Stimulated activated naive CD4-positive, alpha-beta T cell treated with Interleukin-2 at 50 U/mL for 16 hours (primary cell): ENCODE data around the gene LTBP2.

Experiments used
- DNase-seq: peaks from one replicate; lab custom pipeline; 2025; lab: John Stamatoyannopoulos, UW

LTBP2 gene

DNA sequence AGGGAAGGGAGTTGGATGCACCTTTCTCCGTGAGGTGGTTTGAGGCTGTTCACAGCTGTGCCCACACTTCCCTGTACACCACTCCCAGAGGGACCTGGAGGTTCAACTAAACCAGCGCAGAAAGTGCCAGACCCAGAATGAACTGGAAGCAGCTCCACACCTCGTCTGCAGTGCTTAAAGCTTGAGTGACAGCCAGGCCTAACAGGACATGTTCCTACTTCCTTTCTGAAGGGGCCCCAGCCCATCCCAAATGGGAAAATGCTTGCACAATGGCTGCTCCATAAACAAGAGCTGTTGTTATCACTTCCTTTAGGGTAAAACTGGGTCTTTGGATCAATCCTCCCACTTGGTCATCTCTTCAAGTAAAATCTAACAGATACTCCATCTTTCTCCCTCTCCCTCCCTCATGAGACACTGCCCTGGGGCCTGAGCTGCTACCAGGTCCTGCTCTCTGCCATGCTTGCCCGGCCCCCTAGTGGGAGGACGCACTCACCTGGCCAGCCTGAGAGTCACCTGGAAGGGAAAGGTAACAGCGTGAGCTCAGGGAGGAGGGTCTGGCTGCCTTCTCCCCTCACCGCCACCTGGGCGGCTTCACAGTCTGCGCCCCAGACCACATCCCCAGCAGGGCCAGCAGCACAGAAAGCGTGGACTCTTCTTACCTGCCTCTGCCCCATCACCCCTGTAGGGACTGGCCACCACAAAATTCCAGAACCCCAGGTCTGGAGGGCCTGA is 85.0 kb downstream of the LTBP2 start:
- no peak for DNase-seq

GRCh38 chr14:74525361-74525851 is 86.6 kb downstream of the LTBP2 start:
- DNase-seq = no peak

GRCh38 chr14:74524812-74525135 is 87.3 kb downstream of the LTBP2 start:
- DNase-seq = no peak

- DNase-seq = no peak
Measured at GRCh38 chr14:74524076-74524811, 87.8 kb downstream of the LTBP2 start.

DNA sequence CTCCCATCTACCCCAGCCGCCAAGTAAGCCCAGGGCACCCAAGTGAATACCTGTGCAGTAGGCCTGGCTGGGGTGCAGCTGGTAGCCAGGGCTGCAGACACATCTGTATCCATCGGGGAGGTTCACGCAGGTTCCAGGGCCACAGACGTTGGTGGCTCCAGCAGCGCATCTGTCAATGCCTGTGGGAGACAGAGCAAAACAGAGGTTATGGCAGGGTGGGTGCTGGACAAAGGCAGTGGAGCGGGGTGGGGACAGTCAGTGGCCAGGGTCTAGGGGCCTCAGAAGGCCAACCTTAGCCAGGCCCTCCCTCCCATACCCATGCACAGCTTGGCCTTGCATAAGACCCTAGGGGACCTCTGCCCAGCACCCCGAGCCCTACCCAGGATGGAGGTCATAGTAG is 89.3 kb downstream of the LTBP2 start:
- DNase-seq = no peak

DNA sequence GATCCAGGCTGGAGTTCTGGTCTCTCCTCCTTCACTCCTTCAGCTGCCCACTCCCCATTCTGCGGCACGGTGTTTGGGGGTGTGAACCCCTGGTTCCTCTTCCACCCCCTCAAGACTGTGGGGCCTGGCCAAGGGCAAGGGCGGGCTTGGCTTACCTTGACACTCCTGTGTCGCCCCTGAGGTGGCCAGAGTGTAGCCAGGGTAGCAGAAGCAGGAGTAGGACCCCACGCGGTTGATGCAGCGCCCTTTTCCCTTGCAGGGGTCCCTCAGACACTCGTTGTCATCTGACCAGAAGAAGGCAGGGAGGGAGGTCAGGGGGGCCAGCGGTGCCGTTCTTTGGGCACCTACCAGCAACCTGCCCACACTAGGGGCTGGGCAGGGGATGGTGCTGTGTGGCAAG is 90.3 kb downstream of the LTBP2 start:
- no peak for DNase-seq

DNA sequence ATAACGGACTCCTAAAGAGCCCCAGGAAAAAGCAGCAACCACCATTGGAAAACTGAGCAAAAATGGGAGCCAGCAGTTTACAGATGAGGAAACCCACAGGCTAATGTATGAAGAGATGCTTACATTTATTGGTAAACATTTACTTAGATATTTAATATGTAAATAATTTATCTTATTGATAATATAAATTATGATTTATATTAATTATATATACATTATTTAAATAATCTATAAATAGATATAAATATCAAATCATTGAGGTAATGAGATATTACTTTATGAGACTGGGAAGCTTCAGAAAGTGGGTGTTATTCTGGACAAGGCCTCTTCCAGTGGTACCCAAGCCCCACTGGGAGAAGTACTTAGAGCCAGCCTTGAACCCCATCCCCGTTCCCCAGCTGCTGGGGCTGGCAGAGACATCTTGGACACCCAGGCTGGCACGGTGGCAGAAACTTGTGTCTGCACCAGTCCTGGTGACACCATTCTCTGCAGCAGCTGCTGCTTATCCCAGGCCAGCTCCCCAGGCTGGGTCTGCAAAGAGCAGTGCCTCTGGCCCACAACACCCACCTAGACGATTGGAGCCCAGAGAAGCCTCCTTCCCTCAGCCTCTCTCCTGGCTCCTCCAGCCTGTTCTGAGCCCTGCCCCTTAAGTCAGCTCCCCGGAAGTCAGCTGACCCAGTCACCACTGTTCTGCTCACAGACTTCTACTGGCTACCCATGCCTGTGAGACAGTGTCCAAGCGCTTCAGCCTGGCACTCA is 92.5 kb downstream of the LTBP2 start:
- DNase-seq = no peak

DNA sequence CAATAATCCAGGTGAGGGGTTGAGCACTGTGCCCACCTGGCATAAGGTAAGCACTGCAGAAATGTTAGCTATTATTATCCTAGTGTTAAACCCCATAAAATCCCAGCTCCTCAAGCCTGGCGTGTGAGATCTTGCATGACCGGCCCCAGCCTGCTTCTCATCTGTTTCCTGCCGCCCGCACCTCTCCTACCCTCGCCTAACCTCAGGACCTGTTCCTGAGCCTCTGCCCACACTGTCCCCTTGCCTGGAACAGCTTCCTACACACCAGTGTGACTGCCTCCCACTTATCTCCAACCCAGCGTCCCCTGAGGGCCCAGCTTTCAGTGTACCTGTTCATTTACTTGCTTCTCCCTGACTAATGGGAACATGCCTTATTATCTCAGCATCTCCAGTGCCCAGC is 93.8 kb downstream of the LTBP2 start:
- no peak for DNase-seq

DNA sequence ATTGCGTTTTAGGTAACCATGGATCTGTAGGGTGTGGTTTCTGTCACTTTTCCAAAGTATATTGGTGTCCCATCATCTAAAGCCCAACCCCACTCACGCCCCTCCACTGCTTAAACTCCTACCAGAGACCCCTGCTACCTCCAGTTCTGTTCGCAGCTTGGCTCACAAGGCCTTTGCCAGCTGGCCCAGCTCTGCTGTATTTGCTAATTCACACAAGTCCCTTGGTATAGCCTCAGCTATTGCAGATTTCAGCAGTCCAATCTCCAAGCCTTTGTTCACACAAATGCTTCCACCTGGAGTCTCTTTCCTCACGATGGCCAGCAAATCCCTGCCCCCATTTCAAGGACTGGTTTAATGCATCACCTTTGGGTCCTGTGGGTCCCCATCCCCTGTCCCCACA is 94.3 kb downstream of the LTBP2 start:
- no peak for DNase-seq

DNA sequence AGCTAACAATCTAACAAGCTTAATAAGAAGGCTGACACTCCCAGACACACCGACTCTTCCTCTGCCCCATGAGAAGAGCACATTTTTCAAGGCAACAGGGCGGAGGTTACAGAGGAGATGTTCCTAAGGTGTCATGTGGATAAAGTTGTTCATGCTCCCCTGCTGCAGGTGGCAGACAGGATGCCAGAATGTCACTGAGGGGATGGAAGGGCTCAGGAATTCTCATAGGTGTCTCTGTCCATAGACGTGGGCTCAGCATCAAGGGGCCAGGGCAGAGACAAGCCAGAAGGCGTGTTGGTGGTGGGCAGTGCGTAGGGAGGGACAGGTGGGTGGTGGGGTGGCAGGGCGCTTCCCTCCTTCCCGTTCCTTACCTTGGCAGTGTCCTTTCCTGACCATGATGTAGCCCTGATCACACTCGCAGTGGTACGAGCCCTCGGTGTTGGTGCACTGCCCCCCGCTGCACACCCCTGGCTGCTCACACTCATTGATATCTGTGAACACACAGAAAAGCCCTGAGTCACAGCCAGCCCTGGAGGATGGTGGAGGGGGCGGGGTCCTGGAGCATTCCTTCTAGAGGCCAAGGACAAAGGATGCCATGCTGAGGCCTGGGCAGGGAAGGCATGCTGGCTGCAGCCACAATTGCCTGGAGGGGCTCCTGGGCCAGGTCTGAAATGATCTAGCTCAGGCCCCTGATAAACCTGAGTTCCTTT is 95.4 kb downstream of the LTBP2 start:
- DNase-seq = no peak

GRCh38 chr14:74515891-74516412 is 96.1 kb downstream of the LTBP2 start:
- no peak for DNase-seq

DNA sequence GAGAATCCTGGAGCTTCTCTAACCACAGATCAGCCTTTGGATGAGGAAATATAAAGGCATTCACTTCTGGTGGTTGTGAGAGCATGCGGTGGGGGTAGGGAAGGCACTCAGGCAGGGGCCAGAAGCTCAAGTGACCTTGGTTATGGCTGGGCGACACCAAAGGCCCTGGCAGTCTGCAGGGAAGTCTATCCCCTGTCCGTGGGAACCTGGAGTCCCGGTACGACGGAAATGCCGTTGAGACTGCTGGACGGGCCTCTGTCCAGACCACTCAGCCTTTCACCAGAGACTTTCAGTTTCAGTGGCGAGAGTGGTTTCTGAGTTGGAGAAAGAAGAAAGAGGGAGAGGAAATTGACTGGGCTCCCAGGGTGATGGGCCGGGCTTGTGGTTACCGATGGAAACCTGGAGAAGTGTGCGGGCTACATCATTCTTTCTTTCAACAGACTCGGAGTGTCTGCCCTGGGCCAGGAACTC is 97.5 kb downstream of the LTBP2 start:
- no peak for DNase-seq

DNA sequence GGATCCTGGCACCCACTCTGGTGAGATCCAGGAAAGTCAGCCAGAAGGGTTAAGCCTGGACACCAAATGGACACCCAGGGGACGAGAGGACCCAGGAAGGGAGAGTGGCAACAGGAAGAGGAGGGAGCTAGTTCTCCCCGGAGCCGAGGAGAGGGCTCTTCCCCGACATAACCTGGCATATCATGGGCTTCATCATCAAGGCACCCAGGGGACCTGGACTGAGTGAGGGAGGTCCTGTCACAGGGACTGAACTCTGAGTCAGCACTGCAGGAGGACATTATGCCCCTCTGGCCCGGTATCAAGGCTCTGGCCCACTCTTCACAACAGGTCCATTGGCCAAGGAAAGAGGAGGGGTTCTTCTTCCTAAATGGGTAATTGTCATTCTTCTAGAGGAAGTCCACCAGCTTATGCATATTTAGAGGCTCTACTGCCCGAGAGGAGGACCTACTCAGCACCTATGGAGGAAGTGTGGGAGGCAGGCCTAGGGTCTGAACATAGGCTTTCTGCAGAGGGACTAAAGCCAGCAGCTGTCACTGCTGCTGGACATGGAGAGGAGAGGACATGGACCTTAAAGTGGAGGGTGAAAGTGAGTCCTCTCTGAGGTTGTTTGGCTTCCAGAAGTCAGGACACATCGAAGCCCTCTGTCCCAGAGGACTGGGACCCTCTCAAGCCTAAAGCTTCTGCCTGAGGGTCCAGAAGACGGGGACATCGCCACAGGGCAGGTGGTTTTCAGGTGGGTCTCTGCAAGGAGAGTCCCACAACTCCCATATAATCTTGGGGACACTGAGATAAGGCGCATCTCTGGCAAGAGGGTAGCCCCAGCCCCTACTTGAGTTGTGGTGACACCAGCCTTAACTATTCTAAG is 99.8 kb downstream of the LTBP2 start:
- no peak for DNase-seq

DNA sequence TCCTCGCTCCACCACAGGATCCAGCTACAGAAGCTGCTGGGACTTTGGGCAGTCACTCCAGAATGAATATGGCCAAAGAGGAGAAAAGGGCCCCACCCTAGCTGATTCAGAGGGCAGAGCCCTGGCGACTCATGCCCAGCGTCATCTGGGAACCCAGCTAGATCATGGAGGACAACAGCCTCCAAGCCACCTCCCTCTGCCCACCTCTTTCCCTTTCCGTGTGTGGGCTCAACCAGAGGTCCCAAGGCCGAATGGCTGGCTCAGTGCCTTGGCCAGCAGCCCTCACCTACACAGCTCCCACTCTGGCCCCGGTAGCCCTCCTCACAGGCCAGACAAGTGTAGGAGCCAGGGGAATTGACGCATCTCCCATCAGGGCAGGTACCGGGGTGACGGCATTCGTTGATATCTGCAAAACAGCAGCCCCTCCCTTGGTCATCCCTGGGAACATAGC is 101.1 kb downstream of the LTBP2 start:
- DNase-seq = no peak

- no peak for DNase-seq
Measured at GRCh38 chr14:74510223-74510931, 101.7 kb downstream of the LTBP2 start.

DNA sequence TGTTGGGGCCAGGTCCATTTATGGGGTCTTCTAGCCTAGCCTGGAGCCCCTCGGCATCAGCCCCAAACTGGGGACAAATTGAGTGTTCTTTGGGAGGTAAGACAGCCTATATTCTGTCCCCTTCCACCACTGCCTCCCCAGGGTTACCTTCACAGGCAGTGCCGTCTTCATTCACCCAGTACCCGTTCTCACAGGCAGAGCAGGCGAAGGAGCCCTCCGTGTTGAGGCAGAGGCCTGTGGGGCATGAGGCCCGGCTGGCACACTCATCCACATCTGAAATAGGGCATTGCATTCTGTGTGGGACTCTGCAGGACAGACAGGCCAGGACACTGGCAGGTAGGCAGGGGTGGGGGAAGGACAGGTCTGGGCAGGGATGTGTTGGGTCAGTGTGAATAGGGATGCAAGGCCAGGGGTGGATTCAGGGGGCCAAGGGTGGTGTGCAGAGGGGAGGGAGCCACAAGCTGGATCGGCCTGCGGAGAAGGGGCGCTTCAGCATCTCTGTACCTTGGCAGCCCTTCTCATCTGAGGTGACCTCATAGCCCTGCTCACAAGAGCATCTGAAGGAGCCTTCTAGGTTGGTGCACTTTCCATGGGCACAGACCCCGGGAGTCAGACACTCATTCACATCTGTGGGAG is 102.3 kb downstream of the LTBP2 start:
- DNase-seq = no peak

DNA sequence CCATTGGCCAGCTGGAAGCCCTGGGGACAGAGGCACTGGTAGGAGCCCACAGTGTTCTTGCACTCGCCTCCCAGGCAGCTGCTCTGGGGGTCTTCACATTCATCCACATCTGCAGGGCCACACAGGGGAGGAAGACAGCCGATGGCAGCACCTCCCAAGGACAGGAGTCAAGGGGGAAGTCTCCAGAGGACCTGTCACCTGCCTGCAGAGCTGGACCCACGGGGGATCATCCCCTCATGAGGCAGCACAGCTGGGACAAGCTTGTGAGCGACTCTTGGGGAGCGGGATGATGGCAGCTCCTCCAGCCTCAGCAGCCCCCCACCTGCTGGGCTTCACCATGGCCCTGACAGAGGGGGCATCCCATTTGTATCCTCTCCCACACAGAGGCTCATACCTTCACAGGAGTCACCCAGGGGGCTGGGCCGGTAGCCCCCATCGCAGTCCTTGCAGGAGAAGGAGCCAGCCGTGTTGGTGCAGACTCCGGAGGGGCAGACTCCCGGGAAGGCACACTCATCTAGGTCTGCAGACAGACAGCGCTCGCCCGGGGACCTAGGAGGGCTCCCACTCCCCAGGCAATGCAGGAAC is 103.1 kb downstream of the LTBP2 start:
- DNase-seq = no peak

GRCh38 chr14:74508292-74508731 is 103.7 kb downstream of the LTBP2 start:
- DNase-seq = no peak

GRCh38 chr14:74507840-74508239 is 104.2 kb downstream of the LTBP2 start:
- DNase-seq = no peak
